Measurements from ENCODE around the gene TRAF5.

The TRAF5 gene

GRCh38 chr1:211328866-211329475 is 2.3 kb downstream of the TRAF5 start:
- H3K27me3 ChIP-seq (ENCODE audit: low read depth, low read length): no peaks in the 10 kb centered on the region
- no peaks in the 10 kb centered on the region for H3K36me3 ChIP-seq (ENCODE audit: control insufficient read depth in 1 of 2, insufficient read depth in 2 of 2, low read length in 2 of 2)
- H3K4me1 ChIP-seq (ENCODE audit: control insufficient read depth in 1 of 2, insufficient read depth in 2 of 2, low read length in 2 of 2): peaks cover 8 to 12% of the 10 kb centered on the region in 2 donors
- no peak overlapping the region for H3K27ac ChIP-seq (ENCODE audit: low read length)
- no peaks in the 10 kb centered on the region for H3K9me3 ChIP-seq (ENCODE audit: control insufficient read depth in 1 of 2, low read length in 2 of 2)
- no peak overlapping the region for H3K4me3 ChIP-seq (ENCODE audit: low read depth in 1 of 2, low read length in 2 of 2)

- H3K36me3 ChIP-seq (ENCODE audit: control insufficient read depth in 1 of 2, insufficient read depth in 2 of 2, low read length in 2 of 2): no peaks in the 10 kb centered on the region
- H3K4me1 ChIP-seq (ENCODE audit: control insufficient read depth in 1 of 2, insufficient read depth in 2 of 2, low read length in 2 of 2): peaks cover 8 to 12% of the 10 kb centered on the region in 2 donors
- H3K9me3 ChIP-seq (ENCODE audit: control insufficient read depth in 1 of 2, low read length in 2 of 2): no peaks in the 10 kb centered on the region
- no peak overlapping the region for H3K27ac ChIP-seq (ENCODE audit: low read length)
- H3K27me3 ChIP-seq (ENCODE audit: low read depth, low read length): no peaks in the 10 kb centered on the region
- no peak overlapping the region for H3K4me3 ChIP-seq (ENCODE audit: low read depth in 1 of 2, low read length in 2 of 2)
Observed at GRCh38 chr1:211329764-211330201, 3.1 kb downstream of the TRAF5 start.

GRCh38 chr1:211330282-211330936 is 3.8 kb downstream of the TRAF5 start:
- H3K27me3 ChIP-seq (ENCODE audit: low read depth, low read length): no peaks in the 10 kb centered on the region

GRCh38 chr1:211331011-211331709 is 4.5 kb downstream of the TRAF5 start:
- Histone ChIP-seq H3K27ac (ENCODE audit: low read length) (no peak overlapping the region), H3K36me3 (ENCODE audit: control insufficient read depth in 1 of 2, insufficient read depth in 2 of 2, low read length in 2 of 2) (no peaks in the 10 kb centered on the region), H3K4me3 (ENCODE audit: low read depth in 1 of 2, low read length in 2 of 2) (no peak overlapping the region), H3K9me3 (ENCODE audit: control insufficient read depth in 1 of 2, low read length in 2 of 2) (no peaks in the 10 kb centered on the region), H3K27me3 (ENCODE audit: low read depth, low read length) (no peaks in the 10 kb centered on the region), H3K4me1 (ENCODE audit: control insufficient read depth in 1 of 2, insufficient read depth in 2 of 2, low read length in 2 of 2) (peaks cover 12 to 23% of the 10 kb centered on the region in 2 donors)

More at GRCh38 chr1:211330282-211330936, 3.8 kb downstream of the TRAF5 start:
- Histone ChIP-seq H3K4me1 (ENCODE audit: control insufficient read depth in 1 of 2, insufficient read depth in 2 of 2, low read length in 2 of 2) (peaks cover 9 to 15% of the 10 kb centered on the region in 2 donors), H3K4me3 (ENCODE audit: low read depth in 1 of 2, low read length in 2 of 2) (no peak overlapping the region), H3K36me3 (ENCODE audit: control insufficient read depth in 1 of 2, insufficient read depth in 2 of 2, low read length in 2 of 2) (no peaks in the 10 kb centered on the region), H3K27ac (ENCODE audit: low read length) (no peak overlapping the region), H3K9me3 (ENCODE audit: control insufficient read depth in 1 of 2, low read length in 2 of 2) (no peaks in the 10 kb centered on the region)

GRCh38 chr1:211332036-211332616 is 5.5 kb downstream of the TRAF5 start:
- H3K27ac ChIP-seq (ENCODE audit: low read length): no peak overlapping the region
- no peaks in the 10 kb centered on the region for H3K27me3 ChIP-seq (ENCODE audit: low read depth, low read length)
- H3K9me3 ChIP-seq (ENCODE audit: control insufficient read depth in 1 of 2, low read length in 2 of 2): no peaks in the 10 kb centered on the region
- no peak overlapping the region for H3K4me3 ChIP-seq (ENCODE audit: low read depth in 1 of 2, low read length in 2 of 2)
- H3K4me1 ChIP-seq (ENCODE audit: control insufficient read depth in 1 of 2, insufficient read depth in 2 of 2, low read length in 2 of 2): peaks cover 10 to 27% of the 10 kb centered on the region in 2 donors
- no peaks in the 10 kb centered on the region for H3K36me3 ChIP-seq (ENCODE audit: control insufficient read depth in 1 of 2, insufficient read depth in 2 of 2, low read length in 2 of 2)

GRCh38 chr1:211332830-211333229 is 6.2 kb downstream of the TRAF5 start:
- Histone ChIP-seq H3K4me3 (ENCODE audit: low read depth in 1 of 2, low read length in 2 of 2) (no peak overlapping the region), H3K27me3 (ENCODE audit: low read depth, low read length) (no peaks in the 10 kb centered on the region), H3K27ac (ENCODE audit: low read length) (no peak overlapping the region), H3K4me1 (ENCODE audit: control insufficient read depth in 1 of 2, insufficient read depth in 2 of 2, low read length in 2 of 2) (peaks cover 10 to 24% of the 10 kb centered on the region in 2 donors), H3K36me3 (ENCODE audit: control insufficient read depth in 1 of 2, insufficient read depth in 2 of 2, low read length in 2 of 2) (no peaks in the 10 kb centered on the region), H3K9me3 (ENCODE audit: control insufficient read depth in 1 of 2, low read length in 2 of 2) (no peaks in the 10 kb centered on the region)

GRCh38 chr1:211333906-211334305 is 7.3 kb downstream of the TRAF5 start:
- Histone ChIP-seq H3K27ac (ENCODE audit: low read length) (no peak overlapping the region), H3K36me3 (ENCODE audit: control insufficient read depth in 1 of 2, insufficient read depth in 2 of 2, low read length in 2 of 2) (no peaks in the 10 kb centered on the region), H3K4me1 (ENCODE audit: control insufficient read depth in 1 of 2, insufficient read depth in 2 of 2, low read length in 2 of 2) (peaks cover 10 to 19% of the 10 kb centered on the region in 2 donors), H3K27me3 (ENCODE audit: low read depth, low read length) (no peaks in the 10 kb centered on the region), H3K4me3 (ENCODE audit: low read depth in 1 of 2, low read length in 2 of 2) (no peak overlapping the region), H3K9me3 (ENCODE audit: control insufficient read depth in 1 of 2, low read length in 2 of 2) (no peaks in the 10 kb centered on the region)

- H3K4me1 ChIP-seq (ENCODE audit: control insufficient read depth in 1 of 2, insufficient read depth in 2 of 2, low read length in 2 of 2): peaks cover 16 to 19% of the 10 kb centered on the region in 2 donors
- no peak overlapping the region for H3K27ac ChIP-seq (ENCODE audit: low read length)
- no peaks in the 10 kb centered on the region for H3K27me3 ChIP-seq (ENCODE audit: low read depth, low read length)
- H3K4me3 ChIP-seq (ENCODE audit: low read depth in 1 of 2, low read length in 2 of 2): no peak overlapping the region
- H3K9me3 ChIP-seq (ENCODE audit: control insufficient read depth in 1 of 2, low read length in 2 of 2): no peaks in the 10 kb centered on the region
- H3K36me3 ChIP-seq (ENCODE audit: control insufficient read depth in 1 of 2, insufficient read depth in 2 of 2, low read length in 2 of 2): no peaks in the 10 kb centered on the region
Observed at GRCh38 chr1:211334986-211335385, 8.4 kb downstream of the TRAF5 start.

- Histone ChIP-seq H3K27ac (ENCODE audit: low read length) (no peak overlapping the region), H3K27me3 (ENCODE audit: low read depth, low read length) (no peaks in the 10 kb centered on the region), H3K4me1 (ENCODE audit: control insufficient read depth in 1 of 2, insufficient read depth in 2 of 2, low read length in 2 of 2) (peaks cover 16 to 19% of the 10 kb centered on the region in 2 donors)
Observed at GRCh38 chr1:211335522-211336157, 9.0 kb downstream of the TRAF5 start.

GRCh38 chr1:211336161-211336560 is 9.5 kb downstream of the TRAF5 start:
- Histone ChIP-seq H3K27ac (ENCODE audit: low read length) (no peak overlapping the region), H3K36me3 (ENCODE audit: control insufficient read depth in 1 of 2, insufficient read depth in 2 of 2, low read length in 2 of 2) (no peaks in the 10 kb centered on the region), H3K4me3 (ENCODE audit: low read depth in 1 of 2, low read length in 2 of 2) (no peak overlapping the region), H3K4me1 (ENCODE audit: control insufficient read depth in 1 of 2, insufficient read depth in 2 of 2, low read length in 2 of 2) (peaks cover 16 to 19% of the 10 kb centered on the region in 2 donors), H3K9me3 (ENCODE audit: control insufficient read depth in 1 of 2, low read length in 2 of 2) (no peaks in the 10 kb centered on the region), H3K27me3 (ENCODE audit: low read depth, low read length) (no peaks in the 10 kb centered on the region)

More at GRCh38 chr1:211335522-211336157, 9.0 kb downstream of the TRAF5 start:
- Histone ChIP-seq H3K9me3 (ENCODE audit: control insufficient read depth in 1 of 2, low read length in 2 of 2) (no peaks in the 10 kb centered on the region), H3K36me3 (ENCODE audit: control insufficient read depth in 1 of 2, insufficient read depth in 2 of 2, low read length in 2 of 2) (no peaks in the 10 kb centered on the region), H3K4me3 (ENCODE audit: low read depth in 1 of 2, low read length in 2 of 2) (no peak overlapping the region)

GRCh38 chr1:211336775-211337174 is 10.1 kb downstream of the TRAF5 start:
- Histone ChIP-seq H3K4me1 (ENCODE audit: control insufficient read depth in 1 of 2, insufficient read depth in 2 of 2, low read length in 2 of 2) (peaks cover 16 to 19% of the 10 kb centered on the region in 2 donors), H3K27ac (ENCODE audit: low read length) (no peak overlapping the region)

More at GRCh38 chr1:211336775-211337174, 10.1 kb downstream of the TRAF5 start:
- Histone ChIP-seq H3K9me3 (ENCODE audit: control insufficient read depth in 1 of 2, low read length in 2 of 2) (no peaks in the 10 kb centered on the region), H3K36me3 (ENCODE audit: control insufficient read depth in 1 of 2, insufficient read depth in 2 of 2, low read length in 2 of 2) (no peaks in the 10 kb centered on the region), H3K4me3 (ENCODE audit: low read depth in 1 of 2, low read length in 2 of 2) (no peak overlapping the region), H3K27me3 (ENCODE audit: low read depth, low read length) (no peaks in the 10 kb centered on the region)
